GM23248 (cell line): Measurements from ENCODE around the gene AIPL1. TPM values are rescaled to one million over a fixed set of nuclear protein-coding genes. Genes with fewer than 3 reads are reported as not detected.

ENCODE experiments used
- DNase-seq: peaks from one replicate; pipeline ENCODE4 v3.0.0-alpha.2; 2015
- H2AFZ ChIP-seq: fragments of 200-600 bp; sonication (generic); 2 replicates; pipeline ENCODE4 v1.6.1; 2016; ENCODE audit warnings: antibody characterized with exemption
- H3F3A ChIP-seq: fragments of 200-600 bp; sonication (generic); 2 replicates; pipeline ENCODE4 v1.6.1; 2016; ENCODE audit warnings: mild to moderate bottlenecking, antibody characterized with exemption, mixed run types; ENCODE audit not compliant: insufficient read depth
- H3K27ac ChIP-seq: fragments of 200-600 bp; sonication (generic); 2 replicates; pipeline ENCODE4 v1.5.1; 2016; ENCODE audit warnings: mild to moderate bottlenecking
- H3K27me3 ChIP-seq: fragments of 200-600 bp; sonication (generic); replicated peaks from 2 replicates; pipeline ENCODE4 v1.6.1; 2016; ENCODE audit warnings: mild to moderate bottlenecking; ENCODE audit not compliant: insufficient read depth
- H3K36me3 ChIP-seq: fragments of 200-600 bp; sonication (generic); 2 replicates; pipeline ENCODE4 v1.6.1; 2016; ENCODE audit warnings: low read depth, mild to moderate bottlenecking
- H3K4me1 ChIP-seq: fragments of 200-600 bp; sonication (generic); 2 replicates; pipeline ENCODE4 v1.6.1; 2016; ENCODE audit warnings: mild to moderate bottlenecking; ENCODE audit not compliant: insufficient read depth
- H3K4me2 ChIP-seq: fragments of 200-600 bp; sonication (generic); one replicate; pipeline ENCODE4 v1.6.1; 2016; ENCODE audit warnings: mild to moderate bottlenecking; ENCODE audit not compliant: unreplicated experiment
- H3K4me3 ChIP-seq: fragments of 200-600 bp; sonication (generic); 2 replicates; pipeline ENCODE4 v1.5.1; 2016; ENCODE audit warnings: mild to moderate bottlenecking
- H3K79me2 ChIP-seq: fragments of 200-600 bp; sonication (generic); 2 replicates; pipeline ENCODE4 v1.6.1; 2016; ENCODE audit warnings: mild to moderate bottlenecking; ENCODE audit not compliant: insufficient read depth
- H3K9ac ChIP-seq: fragments of 200-600 bp; sonication (generic); 2 replicates; pipeline ENCODE4 v1.6.1; 2016; ENCODE audit warnings: mild to moderate bottlenecking
- H3K9me2 ChIP-seq: fragments of 200-600 bp; sonication (generic); 2 replicates; pipeline ENCODE4 v1.6.1; 2016; ENCODE audit warnings: mixed run types, mild to moderate bottlenecking, moderate library complexity; ENCODE audit not compliant: insufficient read depth
- H3K9me3 ChIP-seq: fragments of 200-600 bp; sonication (generic); one replicate; pipeline ENCODE4 v1.6.1; 2017; ENCODE audit warnings: low read depth
- H4K20me1 ChIP-seq: fragments of 200-600 bp; sonication (generic); 2 replicates; pipeline ENCODE4 v1.6.0; 2016; ENCODE audit not compliant: insufficient read depth
- EZH2 ChIP-seq: fragments of 200-600 bp; sonication (generic); IDR thresholded peaks from 2 replicates; pipeline ENCODE4 v1.6.1; 2018; ENCODE audit warnings: antibody characterized with exemption, mild to moderate bottlenecking; ENCODE audit not compliant: insufficient read depth, poor library complexity, severe bottlenecking
- EZH2phosphoT487 ChIP-seq: fragments of 200-600 bp; sonication (generic); IDR thresholded peaks from 2 replicates; pipeline ENCODE4 v1.6.1; 2018; ENCODE audit warnings: antibody characterized with exemption, moderate library complexity, mild to moderate bottlenecking, low read depth; ENCODE audit not compliant: insufficient read depth
- WGBS, 2 experiments: methylation state at CpG; one replicate each; pipeline ENCODE4 v1.1.6; 2015 to 2017; ENCODE audit warnings: low lambda C conversion rate in 2 of 2, low coverage in 1 of 2; ENCODE audit errors: missing lambda C conversion rate in 2 of 2; 5-methylcytosine and 5-hydroxymethylcytosine counted together
- in situ Hi-C: fragments of 300-500 bp; cut with MboI; formaldehyde crosslinking; loops from 2 replicates; pipeline ENCODE4 v1.15.0; 2020
- polyA plus RNA-seq: library from polyadenylated mRNA; unstranded; fragments of >200 nt; fragmentation: Nextera tagmentation; extraction: Ambion mirVana; gene quantifications from 2 replicates; pipeline ENCODE4 v1.2.1, GENCODE V29; 2016
- total RNA-seq: library from RNA; depleted of rRNA; stranded (reverse); fragments of >200 nt; shearing (Covaris generic); gene quantifications from 2 replicates; pipeline ENCODE4 v1.2.3, GENCODE V29; 2014

AIPL1 gene
- total and polyA plus RNA-seq, 2 experiments from 2014 or later, result not detected

- Histone ChIP-seq H4K20me1 (no peaks in the 10 kb centered on the region), H3K4me2 (no peak overlapping the region), H3F3A (peaks cover 17% of the 10 kb centered on the region; the same call in 1 of the 2 replicates), H3K27me3 (no peaks in the 10 kb centered on the region), H3K4me1 (peaks cover 14% of the 10 kb centered on the region), H3K27ac (no peak overlapping the region), H3K4me3 (no peak overlapping the region), H3K9me3 (no peaks in the 10 kb centered on the region), H3K36me3 (no peaks in the 10 kb centered on the region; the same call in 1 of the 2 replicates), H2AFZ (no peak overlapping the region), H3K9me2 (no peaks in the 10 kb centered on the region), H3K79me2 (no peaks in the 10 kb centered on the region), H3K9ac (no peak overlapping the region)
- in situ Hi-C loops, result no loop called here
- TF ChIP-seq EZH2phosphoT487 (no peak), EZH2 (no peak)
- DNase-seq, result no peak
- 85 to 89% methylated on average over 22 of the region's 22 CpGs for WGBS, 2 experiments
Observed at GRCh38 chr17:6474376-6474775, 39.5 kb upstream of the AIPL1 start.

GRCh38 chr17:6473128-6473767, 38.3 kb upstream of the AIPL1 start:
- Histone ChIP-seq H3K4me2 (no peak overlapping the region), H3K27me3 (no peaks in the 10 kb centered on the region), H3K27ac (no peak overlapping the region), H3K9me2 (no peaks in the 10 kb centered on the region), H3K9me3 (no peaks in the 10 kb centered on the region), H3K36me3 (no peaks in the 10 kb centered on the region; the same call in 1 of the 2 replicates), H2AFZ (no peak overlapping the region), H4K20me1 (no peaks in the 10 kb centered on the region), H3K4me3 (no peak overlapping the region), H3K79me2 (no peaks in the 10 kb centered on the region), H3K9ac (no peak overlapping the region), H3F3A (peaks cover 17% of the 10 kb centered on the region; the same call in 1 of the 2 replicates), H3K4me1 (peaks cover 14% of the 10 kb centered on the region)
- TF ChIP-seq EZH2phosphoT487 (no peak), EZH2 (no peak)
- in situ Hi-C loops, result no loop called here
- DNase-seq, result peak; percentile 81
- 49% methylated on average over 14 of the region's 14 CpGs for WGBS, 2 experiments

- TF ChIP-seq EZH2phosphoT487, result no peak
- TF ChIP-seq EZH2, result no peak
- H3K27me3 ChIP-seq, result no peaks in the 10 kb centered on the region
- H3K4me3 ChIP-seq, result no peak overlapping the region
- no peak overlapping the region for H3K27ac ChIP-seq
- peaks cover 14% of the 10 kb centered on the region for H3K4me1 ChIP-seq
- H3F3A ChIP-seq, result peaks cover 17% of the 10 kb centered on the region; the same call in 1 of the 2 replicates
- 91 to 92% methylated on average over 10 of the region's 10 CpGs for WGBS, 2 experiments
- DNase-seq, result no peak
- in situ Hi-C loops, result no loop called here
- H3K36me3 ChIP-seq, result no peaks in the 10 kb centered on the region; the same call in 1 of the 2 replicates
- no peaks in the 10 kb centered on the region for H3K9me2 ChIP-seq
- no peaks in the 10 kb centered on the region for H3K9me3 ChIP-seq
- no peak overlapping the region for H3K9ac ChIP-seq
- H2AFZ ChIP-seq, result no peak overlapping the region
- no peak overlapping the region for H3K4me2 ChIP-seq
- no peaks in the 10 kb centered on the region for H4K20me1 ChIP-seq
- no peaks in the 10 kb centered on the region for H3K79me2 ChIP-seq
Observed at GRCh38 chr17:6472517-6472916, 37.6 kb upstream of the AIPL1 start.

- H3K27ac ChIP-seq, result no peak overlapping the region
- in situ Hi-C loops, result no loop called here
- no peaks in the 10 kb centered on the region for H3K27me3 ChIP-seq
- no peaks in the 10 kb centered on the region for H4K20me1 ChIP-seq
- TF ChIP-seq EZH2phosphoT487 (no peak), EZH2 (no peak)
- H3K9ac ChIP-seq, result no peak overlapping the region
- no peaks in the 10 kb centered on the region; the same call in 1 of the 2 replicates for H3K36me3 ChIP-seq
- H3K4me3 ChIP-seq, result no peak overlapping the region
- H3K9me2 ChIP-seq, result no peaks in the 10 kb centered on the region
- H3K4me1 ChIP-seq, result peaks cover 14% of the 10 kb centered on the region
- peak overlapping the region; percentile 3 for H3K4me2 ChIP-seq
- H3F3A ChIP-seq, result peaks cover 14% of the 10 kb centered on the region; the same call in 1 of the 2 replicates
- peak; percentile 86 for DNase-seq
- H3K9me3 ChIP-seq, result no peaks in the 10 kb centered on the region
- H2AFZ ChIP-seq, result no peak overlapping the region
- H3K79me2 ChIP-seq, result no peaks in the 10 kb centered on the region
- WGBS, 2 experiments, result 58 to 65% methylated on average over 19 of the region's 19 CpGs
Observed at GRCh38 chr17:6471531-6472465, 36.9 kb upstream of the AIPL1 start.
